ENCODE results near the gene CYP2A13. TPM values are rescaled to one million over a fixed set of nuclear protein-coding genes. Genes with fewer than 3 reads are reported as not detected.

Gene CYP2A13, protein sequence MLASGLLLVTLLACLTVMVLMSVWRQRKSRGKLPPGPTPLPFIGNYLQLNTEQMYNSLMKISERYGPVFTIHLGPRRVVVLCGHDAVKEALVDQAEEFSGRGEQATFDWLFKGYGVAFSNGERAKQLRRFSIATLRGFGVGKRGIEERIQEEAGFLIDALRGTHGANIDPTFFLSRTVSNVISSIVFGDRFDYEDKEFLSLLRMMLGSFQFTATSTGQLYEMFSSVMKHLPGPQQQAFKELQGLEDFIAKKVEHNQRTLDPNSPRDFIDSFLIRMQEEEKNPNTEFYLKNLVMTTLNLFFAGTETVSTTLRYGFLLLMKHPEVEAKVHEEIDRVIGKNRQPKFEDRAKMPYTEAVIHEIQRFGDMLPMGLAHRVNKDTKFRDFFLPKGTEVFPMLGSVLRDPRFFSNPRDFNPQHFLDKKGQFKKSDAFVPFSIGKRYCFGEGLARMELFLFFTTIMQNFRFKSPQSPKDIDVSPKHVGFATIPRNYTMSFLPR
- not detected in 2 replicates for total RNA-seq

DNA sequence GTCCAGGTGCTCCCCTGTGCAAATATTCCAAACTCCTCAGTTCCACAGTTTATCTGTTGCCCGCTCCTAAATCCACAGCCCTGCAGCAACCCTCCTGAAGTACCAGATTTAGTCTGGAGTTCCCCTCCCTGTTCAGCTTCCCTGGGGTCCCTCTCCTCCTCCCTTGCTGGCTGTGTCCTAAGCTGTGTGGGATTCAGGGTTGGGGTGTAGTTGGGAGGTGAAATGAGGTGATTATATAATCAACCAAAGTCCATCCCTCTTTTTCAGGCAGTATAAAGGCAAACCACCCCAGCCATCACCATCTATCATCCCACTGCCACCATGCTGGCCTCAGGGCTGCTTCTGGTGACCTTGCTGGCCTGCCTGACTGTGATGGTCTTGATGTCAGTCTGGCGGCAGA lies at the start of gene CYP2A13:
Gene CYP2A13 (plus strand): TSS at position 301 of the 400 bp plus-strand sequence. CDS start 21 bp downstream, at position 322.

DNA sequence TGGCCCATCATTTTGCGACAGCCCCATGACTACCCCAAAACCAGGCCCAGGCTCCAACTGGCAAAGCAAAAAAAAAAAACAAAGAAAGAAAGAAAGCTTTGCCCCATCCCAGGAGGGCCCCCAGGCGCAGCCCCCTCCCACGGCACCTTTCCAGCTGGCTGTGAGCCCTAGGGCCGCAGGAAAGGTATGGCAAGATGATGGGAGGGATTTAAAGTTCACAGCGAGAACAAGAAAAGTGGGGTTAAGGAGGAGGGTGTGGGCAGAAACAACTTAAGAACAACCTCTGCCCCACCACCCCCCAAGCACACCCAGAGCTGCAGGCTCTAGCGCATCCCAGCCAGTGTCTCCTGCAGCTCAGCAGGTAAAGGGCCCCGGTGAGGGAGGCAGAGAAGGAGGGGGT lies 25.9 kb downstream of the CYP2A13 start, which contains the start of gene CYP2F1:
Gene CYP2F1 (plus strand): TSS at position 301 of the 400 bp plus-strand sequence. CDS start 1,757 bp downstream, outside the sequence.

Other genes with a start within 250 kb of the CYP2A13 start
- not detected in 2 replicates for gene CYP2A6, start 238.0 kb upstream of the CYP2A13 start, total RNA-seq
- not detected in 2 replicates for gene CYP2A7, start 206.2 kb upstream of the CYP2A13 start, total RNA-seq
- not detected in 2 replicates for gene CYP2B6, start 97.2 kb upstream of the CYP2A13 start, total RNA-seq
- not detected in 2 replicates for gene CYP2F1, start 26.0 kb downstream of the CYP2A13 start, total RNA-seq
- gene CYP2S1, start 104.8 kb downstream of the CYP2A13 start, total RNA-seq = 16.9 and 21.2 TPM in 2 replicates
- gene AXL, start 130.8 kb downstream of the CYP2A13 start, total RNA-seq = 103 and 185 TPM in 2 replicates
- gene HNRNPUL1, start 175.9 kb downstream of the CYP2A13 start, total RNA-seq = 143 and 179 TPM in 2 replicates
- gene CCDC97, start 221.7 kb downstream of the CYP2A13 start, total RNA-seq = 11.8 and 15.3 TPM in 2 replicates